ENCODE results near the gene CHRM5.

- TF ChIP-seq PATZ1 (CRISPR knock-in tag; IDR thresholded peaks at IDR 0.05; ENCODE audit: borderline replicate concordance) = no peak
- TF ChIP-seq ESRRG (CRISPR knock-in tag; IDR thresholded peaks at IDR 0.05) = no peak
- no peak for TF ChIP-seq ARNTL (CRISPR knock-in tag; IDR thresholded peaks at IDR 0.05; ENCODE audit: borderline replicate concordance, low read depth)
- no peak for TF ChIP-seq RARB (CRISPR knock-in tag; IDR thresholded peaks at IDR 0.05)
- TF ChIP-seq CREB5 (CRISPR knock-in tag; IDR thresholded peaks at IDR 0.05; ENCODE audit: low read depth) = no peak
- no peak for TF ChIP-seq TCF4 (CRISPR knock-in tag; IDR thresholded peaks at IDR 0.05; ENCODE audit: borderline replicate concordance)
- no peak for TF ChIP-seq ZNF565 (CRISPR knock-in tag; conservative IDR thresholded peaks at IDR 0.05; ENCODE audit: low read depth)
- no peak for TF ChIP-seq ZNF8 (CRISPR knock-in tag; IDR thresholded peaks at IDR 0.05)
- TF ChIP-seq PPARA (CRISPR knock-in tag; IDR thresholded peaks at IDR 0.05; ENCODE audit: borderline replicate concordance) = no peak
- TF ChIP-seq POU6F1 (CRISPR knock-in tag; IDR thresholded peaks at IDR 0.05; ENCODE audit: borderline replicate concordance, low read depth) = no peak
- no peak for TF ChIP-seq CSRNP3 (CRISPR knock-in tag; IDR thresholded peaks at IDR 0.05)
- no peak for TF ChIP-seq ZNF70 (CRISPR knock-in tag; IDR thresholded peaks at IDR 0.05)
- no peak for TF ChIP-seq ZFP30 (CRISPR knock-in tag; IDR thresholded peaks at IDR 0.05)
- no peak for TF ChIP-seq CSDC2 (CRISPR knock-in tag; IDR thresholded peaks at IDR 0.05)
Measured at GRCh38 chr15:34031987-34032760, 63.9 kb downstream of the CHRM5 start.

All from SK-N-SH treated with all-trans-retinoic acid at 6 μM for 48 hours (cell line).